Left renal pelvis (tissue), 4 donors: ENCODE data around the gene ERC2. TPM values are rescaled to one million over a fixed set of nuclear protein-coding genes. Genes with fewer than 3 reads are reported as not detected.

Source experiments
- DNase-seq, 4 donors: peaks; one replicate each; pipeline ENCODE4 v3.0.0-alpha.2; 2013; ENCODE audit warnings: low read depth in 4 of 4, low spot score in 3 of 4
- polyA plus RNA-seq, 4 donors: library from polyadenylated mRNA; unstranded; fragments of 120-200 nt; gene quantifications; one replicate each; pipeline ENCODE4 v1.2.1, GENCODE V29; 2013; ENCODE audit not compliant: insufficient read length in 4 of 4

The ERC2 gene
- polyA plus RNA-seq, 4 donors: 1.2 to 5.3 (median 2.9) TPM

DNA sequence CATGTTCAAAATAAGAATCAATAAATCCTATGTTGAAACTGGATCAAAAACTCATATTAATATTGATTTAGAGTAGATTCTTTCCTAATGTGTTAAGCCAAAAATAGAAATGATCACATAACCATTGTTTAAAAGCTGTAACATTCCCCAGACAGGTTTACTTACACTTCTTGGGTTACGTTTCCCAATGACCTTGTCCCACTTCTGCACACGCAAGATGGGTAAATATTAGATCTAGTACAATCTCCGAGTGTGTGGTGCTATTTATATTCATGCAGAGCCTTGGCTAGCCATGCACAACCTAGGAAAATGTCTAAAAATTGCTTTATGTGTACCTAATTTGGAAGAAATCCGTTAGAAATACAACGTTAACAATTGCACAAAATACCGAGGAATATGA, 39.6 kb downstream of the ERC2 start:
- DNase-seq: no peak

DNA sequence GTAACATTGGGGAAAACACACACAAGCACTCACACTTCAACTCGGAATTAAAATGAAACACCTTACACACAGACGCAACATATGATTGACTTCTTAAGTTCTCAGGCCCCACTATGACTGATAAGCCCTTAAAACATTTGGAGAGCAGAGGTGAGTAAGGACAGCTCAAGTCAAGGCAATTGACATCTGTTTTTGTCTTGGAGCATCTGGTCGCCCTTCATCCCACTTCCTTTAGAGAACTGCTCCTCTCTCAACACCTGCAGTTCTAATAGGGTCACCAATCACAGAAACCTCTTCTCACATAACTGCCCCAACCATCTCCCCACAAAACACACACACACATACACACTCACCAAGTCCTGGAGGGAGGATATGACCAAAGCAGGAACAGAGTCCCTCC, 43.4 kb downstream of the ERC2 start:
- DNase-seq: no peak

GRCh38 chr3:56424336-56424735, 43.9 kb downstream of the ERC2 start:
- no peak for DNase-seq

DNA sequence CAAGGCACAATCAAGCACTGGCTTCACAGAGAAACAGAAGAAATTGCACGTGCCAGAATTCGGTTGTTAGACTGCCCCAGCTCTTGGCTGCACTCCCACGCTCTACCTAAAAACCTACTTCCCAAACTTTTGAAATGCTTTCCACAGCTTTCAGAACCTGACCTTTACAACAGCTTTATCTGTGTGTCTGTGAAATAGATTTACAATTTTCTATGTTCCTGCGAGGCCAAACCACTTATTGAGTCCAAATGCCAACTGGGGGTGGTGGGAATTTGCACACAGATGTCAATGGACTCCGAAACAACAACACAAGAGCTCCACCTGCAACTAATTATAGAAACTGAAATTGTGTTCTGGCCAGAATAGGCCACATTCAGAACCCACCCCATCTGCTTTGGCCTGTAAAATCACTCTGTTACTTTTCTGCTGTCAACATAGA, 44.6 kb downstream of the ERC2 start:
- DNase-seq: no peak

DNA sequence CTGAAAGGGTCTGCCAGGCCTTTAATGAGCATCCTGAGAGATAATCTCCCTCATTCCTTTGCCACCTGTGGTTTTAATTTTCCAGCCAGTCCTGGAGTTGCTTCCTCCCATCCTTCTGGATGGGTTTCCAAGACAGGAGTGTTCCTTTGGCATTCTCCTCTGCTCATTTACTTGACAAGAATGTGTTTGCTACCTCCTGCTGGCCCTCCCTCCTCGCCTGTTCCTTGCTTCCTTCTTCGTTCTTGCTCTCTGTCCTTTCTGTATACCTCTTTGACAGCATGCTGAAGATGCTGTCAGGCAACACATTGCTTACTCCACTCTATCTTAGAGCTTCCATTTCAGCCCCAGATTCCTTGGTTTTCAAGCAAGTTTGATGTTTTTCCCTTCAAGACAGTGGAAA, 46.0 kb downstream of the ERC2 start:
- no peak for DNase-seq

- DNase-seq: no peak
Observed at GRCh38 chr3:56421205-56421604, 47.1 kb downstream of the ERC2 start.

DNA sequence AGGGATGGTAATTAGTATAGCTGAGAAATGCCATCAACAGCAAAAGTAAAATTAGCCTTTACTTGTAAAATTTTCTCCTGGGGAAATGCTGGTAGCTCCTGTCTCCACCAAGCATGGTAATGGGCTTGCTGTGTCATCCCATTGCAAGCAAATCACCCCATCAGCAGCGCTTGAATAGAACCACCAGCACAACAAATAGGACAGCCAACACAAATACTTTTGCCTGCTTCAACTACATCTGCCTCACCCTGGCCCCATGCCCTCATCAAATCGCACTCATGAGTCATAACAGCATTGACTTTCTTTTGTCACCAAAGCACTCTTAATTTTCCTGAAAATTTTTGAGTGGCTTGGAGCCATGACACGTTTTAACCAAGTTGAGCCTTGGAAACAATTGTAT, 52.6 kb downstream of the ERC2 start:
- DNase-seq: no peak

DNA sequence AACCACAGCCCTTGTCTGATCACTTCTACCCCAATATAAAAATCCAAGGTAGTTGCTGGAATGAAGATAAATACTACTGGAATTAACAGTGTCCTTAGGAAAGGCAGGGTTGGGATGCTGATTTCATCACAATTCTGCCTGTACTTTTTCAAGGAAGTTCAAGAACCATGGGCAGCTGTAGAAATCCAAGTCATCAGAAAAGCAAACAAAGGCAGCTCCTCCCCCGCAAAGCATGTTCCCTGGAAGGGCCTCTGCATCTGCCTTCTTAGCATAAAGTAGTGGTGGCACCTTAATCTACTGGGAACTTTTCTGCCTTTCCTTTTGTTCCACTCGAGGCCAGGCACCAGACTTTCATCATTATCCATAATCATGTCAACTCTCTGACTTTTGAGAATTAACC, 54.4 kb downstream of the ERC2 start:
- peak in 1 of 4 donors; percentile 7 for DNase-seq

GRCh38 chr3:56411166-56411565, 57.1 kb downstream of the ERC2 start:
- DNase-seq: no peak

- no peak for DNase-seq
Observed at GRCh38 chr3:56410576-56410975, 57.7 kb downstream of the ERC2 start.

- no peak for DNase-seq
Observed at GRCh38 chr3:56409790-56410189, 58.5 kb downstream of the ERC2 start.

- DNase-seq: no peak
Observed at GRCh38 chr3:56408761-56409196, 59.5 kb downstream of the ERC2 start.

- DNase-seq: peak in 3 of 4 donors; percentile 4 to 18 (median 14)
Observed at GRCh38 chr3:56406826-56407515, 61.3 kb downstream of the ERC2 start.

DNA sequence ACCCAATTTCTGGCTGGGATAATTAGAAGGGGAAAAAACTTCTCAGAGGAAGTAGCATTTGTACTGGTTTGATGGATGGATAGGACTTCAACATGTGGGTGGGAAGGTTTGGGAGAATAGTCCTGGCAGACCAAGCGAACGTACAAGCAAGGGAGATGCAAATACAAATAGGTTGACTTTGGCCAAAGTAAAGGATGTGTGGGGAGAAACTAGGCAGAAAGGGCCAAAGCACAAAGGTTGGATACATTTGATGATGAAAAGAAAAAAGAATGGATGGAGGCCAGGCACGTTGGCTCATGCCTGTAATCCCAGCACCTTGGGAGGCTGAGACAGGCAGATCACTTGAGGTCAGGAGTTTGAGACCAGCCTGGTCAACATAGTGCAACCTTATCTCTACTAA, 63.4 kb downstream of the ERC2 start:
- no peak for DNase-seq

- no peak for DNase-seq
Observed at GRCh38 chr3:56398659-56399058, 69.6 kb downstream of the ERC2 start.

GRCh38 chr3:56397798-56398197, 70.5 kb downstream of the ERC2 start:
- no peak for DNase-seq

- DNase-seq: no peak
Observed at GRCh38 chr3:56389183-56389830, 79.0 kb downstream of the ERC2 start.

DNA sequence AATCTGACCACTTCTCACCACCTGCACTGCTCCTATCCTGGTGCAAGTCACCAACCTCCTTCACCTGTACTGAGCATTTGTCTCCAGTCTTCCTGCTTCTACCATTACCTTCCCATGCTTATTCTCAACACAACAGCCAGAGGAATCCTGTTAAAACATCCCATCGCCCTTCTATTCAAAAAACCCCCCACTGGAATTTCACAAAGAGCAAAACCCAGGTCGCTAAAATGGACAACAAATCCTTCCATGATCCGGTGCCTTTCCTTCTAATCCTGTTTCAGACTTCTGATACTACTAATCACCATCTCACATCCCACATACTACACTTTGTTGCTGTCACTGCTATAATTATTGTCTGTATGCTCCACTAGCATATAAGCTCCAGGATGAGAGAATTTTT, 85.2 kb downstream of the ERC2 start:
- DNase-seq: no peak

DNA sequence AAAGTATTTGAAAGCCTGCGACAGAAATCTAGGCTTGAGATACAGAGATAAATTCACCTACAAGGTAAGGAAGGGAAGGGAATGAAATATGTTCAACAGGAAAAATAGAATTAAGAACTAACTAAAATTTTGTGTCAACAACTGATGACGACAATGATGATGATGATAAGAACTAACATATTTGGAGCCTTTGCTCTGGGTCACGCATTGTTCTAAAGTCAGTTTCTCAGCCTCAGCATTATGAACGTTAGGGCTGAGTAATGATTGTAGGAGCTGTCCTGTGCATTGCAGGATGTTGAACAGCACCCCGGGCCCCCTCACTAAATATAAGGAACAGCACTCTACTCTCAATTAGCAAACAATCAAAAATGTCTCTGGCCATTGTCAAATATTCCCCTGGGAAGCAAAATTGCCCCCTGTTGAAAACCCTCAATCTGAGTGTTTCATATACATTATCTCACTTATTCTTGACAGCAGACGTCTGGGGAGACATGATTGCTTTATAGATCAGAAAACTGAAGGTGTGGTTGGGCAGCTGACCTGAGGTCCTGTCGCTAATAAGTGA, 88.5 kb downstream of the ERC2 start:
- DNase-seq: no peak

- DNase-seq: no peak
Observed at GRCh38 chr3:56375654-56376053, 92.6 kb downstream of the ERC2 start.

DNA sequence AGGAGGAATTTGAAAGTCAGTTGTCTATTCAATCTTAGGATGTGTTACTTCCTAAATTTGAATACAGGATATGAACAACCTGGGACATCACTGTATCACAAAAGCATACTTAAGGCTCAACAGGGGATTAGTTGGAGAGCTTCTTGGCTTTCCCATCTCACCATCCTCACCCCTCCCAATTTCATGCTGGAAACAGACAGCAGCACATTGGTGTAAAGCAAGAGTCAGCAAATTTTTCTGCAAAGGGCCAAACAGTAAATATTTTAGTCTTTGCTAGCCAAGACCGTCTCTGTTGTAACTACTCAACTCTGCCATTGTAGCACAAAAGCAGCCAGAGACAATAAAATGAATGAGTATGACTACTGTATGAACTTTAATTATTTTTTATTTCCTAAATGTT, 94.9 kb downstream of the ERC2 start:
- DNase-seq: no peak
